ENCODE data around the gene SLF1.

SLF1 gene

GRCh38 chr5:94705427-94705826 lies 87.0 kb downstream of the SLF1 start:
- DNase-seq (ENCODE audit: insufficient read length, low spot score): no peak
- no peak for FAIRE-seq

GRCh38 chr5:94707359-94707758 lies 88.9 kb downstream of the SLF1 start:
- no peak for DNase-seq (ENCODE audit: insufficient read length, low spot score)
- FAIRE-seq: peak; percentile 49

- FAIRE-seq (no peak), DNase-seq (ENCODE audit: insufficient read length, low spot score) (no peak)
These were observed 90.8 kb downstream of the SLF1 start for GRCh38 chr5:94709277-94709676.

- no peak for FAIRE-seq
- DNase-seq (ENCODE audit: insufficient read length, low spot score): no peak
These were observed 93.3 kb downstream of the SLF1 start for GRCh38 chr5:94711785-94712184.

- FAIRE-seq (no peak), DNase-seq (ENCODE audit: insufficient read length, low spot score) (no peak)
These were observed 97.3 kb downstream of the SLF1 start for GRCh38 chr5:94715768-94716167.

GRCh38 chr5:94725142-94725541 lies 106.7 kb downstream of the SLF1 start:
- DNase-seq (ENCODE audit: insufficient read length, low spot score) (no peak), FAIRE-seq (no peak)

GRCh38 chr5:94731471-94731870 lies 113.0 kb downstream of the SLF1 start:
- DNase-seq (ENCODE audit: insufficient read length, low spot score) (no peak), FAIRE-seq (no peak)

GRCh38 chr5:94736498-94736897 lies 118.0 kb downstream of the SLF1 start:
- DNase-seq (ENCODE audit: insufficient read length, low spot score) (no peak), FAIRE-seq (no peak)

GRCh38 chr5:94740286-94740685 lies 121.8 kb downstream of the SLF1 start:
- no peak for DNase-seq (ENCODE audit: insufficient read length, low spot score)
- no peak for FAIRE-seq

- no peak for DNase-seq (ENCODE audit: insufficient read length, low spot score)
- no peak for FAIRE-seq
These were observed 124.4 kb downstream of the SLF1 start for GRCh38 chr5:94742852-94743251.

- DNase-seq (ENCODE audit: insufficient read length, low spot score): no peak
- FAIRE-seq: peak; percentile 81
These were observed 126.4 kb downstream of the SLF1 start for GRCh38 chr5:94744906-94745305.

- DNase-seq (ENCODE audit: insufficient read length, low spot score): no peak
- FAIRE-seq: peak; percentile 85
These were observed 127.6 kb downstream of the SLF1 start for GRCh38 chr5:94745786-94746730.

GRCh38 chr5:94746731-94747124 lies 128.3 kb downstream of the SLF1 start:
- FAIRE-seq: peak; percentile 93
- no peak for DNase-seq (ENCODE audit: insufficient read length, low spot score)
